GM12878 (cell line): ENCODE results near the gene IL22RA2. TPM values are rescaled to one million over a fixed set of nuclear protein-coding genes. Genes with fewer than 3 reads are reported as not detected.

Source experiments
- ATAC-seq: fragments of 200-7000 bp; cut with Tn5 transposase; 3 replicates; pipeline ENCODE4 v1.9.1; 2020; ENCODE audit warnings: mild to moderate bottlenecking, moderate library complexity
- BruUV-seq: library from RNA; stranded (reverse); fragments of 400-500 nt; replicated peaks from 2 replicates; lab custom pipeline; 2021; lab: Mats Ljungman, UMichigan
- CTCF ChIA-PET: fragments of 300-600 bp; sonication (Branson Sonifier 250); formaldehyde crosslinking; extraction: SDS; loops from one replicate; lab custom pipeline; 2021; ENCODE audit warnings: inconsistent platforms; lab: Yijun Ruan, JAX
- POLR2A ChIA-PET: fragments of 350-600 bp; formaldehyde crosslinking; extraction: SDS; loops from one replicate; lab custom pipeline; 2021; ENCODE audit warnings: inconsistent platforms; lab: Charles Lee
- RAD21 ChIA-PET: fragments of 300-600 bp; sonication (Branson Sonifier 250); formaldehyde crosslinking; loops from one replicate; lab custom pipeline; 2023; ENCODE audit warnings: antibody characterized with exemption; ENCODE audit not compliant: unreplicated experiment; lab: Charles Lee
- SMC1A ChIA-PET: fragments of 300-600 bp; sonication (Branson Sonifier 250); formaldehyde crosslinking; loops from one replicate; lab custom pipeline; 2023; ENCODE audit not compliant: unreplicated experiment, uncharacterized antibody; lab: Charles Lee
- DNase-seq: peaks from one replicate; pipeline ENCODE4 v3.0.0-alpha.2; 2011; ENCODE audit warnings: low read depth, low spot score
- FAIRE-seq: peaks from 3 replicates; lab custom pipeline; 2011; peaks lifted over from hg19 to GRCh38; lab: Jason Lieb, UNC
- H2AFZ ChIP-seq: 2 replicates; pipeline ENCODE4 v1.6.0; 2011; ENCODE audit warnings: low read depth, low read length, control low read depth; ENCODE audit not compliant: control insufficient read depth
- H3K27ac ChIP-seq: 2 replicates; pipeline ENCODE4 v1.5.1; 2011; ENCODE audit warnings: control low read depth; ENCODE audit not compliant: control insufficient read depth, insufficient read depth
- H3K27me3 ChIP-seq, 2 experiments: replicated peaks in 1 of 2; 2 replicates each; pipeline versions ENCODE4 v1.6.0 to v1.6.1; 2011; ENCODE audit warnings: low read length in 1 of 2; ENCODE audit not compliant: control insufficient read depth in 2 of 2, insufficient read depth in 2 of 2
- H3K36me3 ChIP-seq, 2 experiments: 2 replicates each; pipeline ENCODE4 v1.5.1; 2011; ENCODE audit warnings: low read length in 1 of 2; ENCODE audit not compliant: control insufficient read depth in 2 of 2, insufficient read depth in 2 of 2
- H3K4me1 ChIP-seq: 2 replicates; pipeline ENCODE4 v1.6.1; 2011; ENCODE audit warnings: mild to moderate bottlenecking, low read length, moderate library complexity, mixed read lengths; ENCODE audit not compliant: control insufficient read depth, insufficient read depth
- H3K4me2 ChIP-seq: 2 replicates; pipeline ENCODE4 v1.6.0; 2011; ENCODE audit warnings: control low read depth; ENCODE audit not compliant: control insufficient read depth, insufficient read depth
- H3K4me3 ChIP-seq: fragments of 200-600 bp; sonication (generic); 2 replicates; pipeline ENCODE4 v1.5.1; 2016
- H3K79me2 ChIP-seq: 2 replicates; pipeline ENCODE4 v1.6.0; 2011; ENCODE audit warnings: low read length; ENCODE audit not compliant: control insufficient read depth, insufficient read depth
- H3K9ac ChIP-seq: 2 replicates; pipeline ENCODE4 v1.8.0; 2011; ENCODE audit warnings: low read length, control low read depth, mixed read lengths; ENCODE audit not compliant: control insufficient read depth, insufficient read depth
- H3K9me3 ChIP-seq: replicated peaks from 3 replicates; pipeline ENCODE4 v1.5.1; 2011; ENCODE audit warnings: mild to moderate bottlenecking, low read length; ENCODE audit not compliant: control insufficient read depth, insufficient read depth
- H4K20me1 ChIP-seq: 2 replicates; pipeline ENCODE4 v1.6.0; 2011; ENCODE audit not compliant: control insufficient read depth, insufficient read depth
- BACH1 ChIP-seq: fragments of 450-650 bp; IDR thresholded peaks from 2 replicates; pipeline ENCODE4 v1.6.1; 2017; ENCODE audit warnings: mild to moderate bottlenecking, borderline replicate concordance
- CBX5 ChIP-seq: sonication (generic); IDR thresholded peaks from 2 replicates; pipeline ENCODE4 v1.6.1; 2016; ENCODE audit warnings: low read depth, moderate library complexity, mild to moderate bottlenecking, inconsistent platforms
- GATAD2B ChIP-seq: fragments of 450-650 bp; conservative IDR thresholded peaks from 2 replicates; pipeline ENCODE4 v1.6.1; 2017; ENCODE audit warnings: low read depth, mild to moderate bottlenecking, moderate library complexity
- LARP7 ChIP-seq: fragments of 450-650 bp; IDR thresholded peaks from 2 replicates; pipeline ENCODE4 v1.6.1; 2017; ENCODE audit warnings: mild to moderate bottlenecking
- NFIC ChIP-seq: IDR thresholded peaks from 2 replicates; pipeline ENCODE4 v1.6.1; 2012; ENCODE audit warnings: low read depth, mild to moderate bottlenecking, inconsistent platforms, low read length, moderate library complexity
- WGBS: methylation state at CpG from one replicate; pipeline ENCODE4 v1.1.6; 2016; ENCODE audit warnings: low lambda C conversion rate; ENCODE audit not compliant: insufficient replicate concordance, insufficient coverage; ENCODE audit errors: missing lambda C conversion rate; 5-methylcytosine and 5-hydroxymethylcytosine counted together
- in situ Hi-C: fragments of 300-500 bp; cut with MboI; formaldehyde crosslinking; loops from 9 replicates; pipeline ENCODE4 v1.14.3; 2018; ENCODE audit warnings: mixed read lengths
- intact Hi-C: fragments of 100-400 bp; cut with micrococcal nuclease; formaldehyde crosslinking; loops from one replicate; pipeline ENCODE4 v1.14.2; 2022; ENCODE audit not compliant: unreplicated experiment
- polyA plus RNA-seq, 11 experiments: library from polyadenylated mRNA; depleted of rRNA in 4 of 11; unstranded in 6 of 11; stranded (reverse) in 5 of 11; fragments of >200 nt; fragmentation: Nextera tagmentation in 4 of 11; fragmentation: Illumina TruSeq in 1 of 11; extraction: Ambion mirVana in 4 of 11; extraction: Trizol in 1 of 11; gene quantifications; 1 replicate in 1 of 11; 2 replicates in 10 of 11; pipeline versions ENCODE4 v1.2.1 to v1.2.3, GENCODE V29; 2011 to 2016; ENCODE audit warnings: inconsistent platforms in 2 of 11, missing spikeins in 2 of 11, low read depth in 1 of 11
- total RNA-seq, 4 experiments: library from RNA; depleted of rRNA in 3 of 4; stranded (reverse); fragments of >200 nt in 3 of 4; fragmentation: Illumina TruSeq in 1 of 4; extraction: Trizol in 1 of 4; gene quantifications; 2 replicates each; pipeline versions ENCODE4 v1.2.1 to v1.2.3, GENCODE V29; 2013 to 2021
- TF ChIP-seq, protein P1 (sequence below): fragments of 450-650 bp; IDR thresholded peaks from 2 replicates; pipeline ENCODE4 v1.6.1; 2017; ENCODE audit warnings: borderline replicate concordance

IL22RA2 gene
- total and polyA plus RNA-seq, 10 of the 15 experiments (the other 5 are each of a cell fraction or from before 2014, with no cell fraction given): 0.05 to 0.22 (median 0.09) TPM; not detected in 3

DNA sequence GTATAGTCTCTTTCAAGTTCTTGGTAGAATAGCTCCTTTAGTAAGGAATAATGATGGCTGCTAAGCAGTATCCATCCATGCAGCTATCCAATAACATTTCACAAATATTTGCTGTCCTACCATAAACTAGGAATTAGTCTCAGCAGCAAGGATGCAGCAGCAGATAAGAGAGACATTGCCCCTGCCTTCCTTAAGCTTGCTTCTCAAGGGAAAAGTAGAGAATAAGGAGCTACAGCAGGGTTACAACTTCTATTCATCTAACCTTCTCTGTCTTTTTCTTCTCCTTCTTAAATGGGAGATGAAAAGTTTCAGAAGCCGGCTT lies 2.4 kb downstream of the IL22RA2 start:
- H3K4me3 ChIP-seq: 0 out of 2 replicates have a peak overlapping the region, but pooled peaks have one; percentile 1

More for the DNA sequence above, 2.4 kb downstream of the IL22RA2 start:
- Histone ChIP-seq H3K4me1 (peaks cover 58% of the 10 kb centered on the region), H3K4me2 (peak overlapping the region; percentile 53), H4K20me1 (no peaks in the 10 kb centered on the region), H3K79me2 (no peaks in the 10 kb centered on the region; the same call in 1 of the 2 replicates), H3K27ac (peak overlapping the region; percentile 84), H3K27me3 (no peaks in the 10 kb centered on the region), H3K9me3 (peaks cover 13% of the 10 kb centered on the region; the same call in 2 of the 3 replicates), H2AFZ (peak overlapping the region; percentile 49), H3K9ac (peak overlapping the region; percentile 42), H3K36me3 (no peaks in the 10 kb centered on the region)
- DNase-seq (no peak), ATAC-seq (no peak), FAIRE-seq (no peak)
- BruUV-seq: no TSS peak
- TF ChIP-seq, protein P1, sequence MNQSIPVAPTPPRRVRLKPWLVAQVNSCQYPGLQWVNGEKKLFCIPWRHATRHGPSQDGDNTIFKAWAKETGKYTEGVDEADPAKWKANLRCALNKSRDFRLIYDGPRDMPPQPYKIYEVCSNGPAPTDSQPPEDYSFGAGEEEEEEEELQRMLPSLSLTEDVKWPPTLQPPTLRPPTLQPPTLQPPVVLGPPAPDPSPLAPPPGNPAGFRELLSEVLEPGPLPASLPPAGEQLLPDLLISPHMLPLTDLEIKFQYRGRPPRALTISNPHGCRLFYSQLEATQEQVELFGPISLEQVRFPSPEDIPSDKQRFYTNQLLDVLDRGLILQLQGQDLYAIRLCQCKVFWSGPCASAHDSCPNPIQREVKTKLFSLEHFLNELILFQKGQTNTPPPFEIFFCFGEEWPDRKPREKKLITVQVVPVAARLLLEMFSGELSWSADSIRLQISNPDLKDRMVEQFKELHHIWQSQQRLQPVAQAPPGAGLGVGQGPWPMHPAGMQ: no peak
- no peak for TF ChIP-seq LARP7
- 0 out of 2 replicates have a peak, but pooled peaks have one; percentile 32 for TF ChIP-seq NFIC
- TF ChIP-seq BACH1: no peak
- TF ChIP-seq GATAD2B: no peak
- 0 out of 2 replicates have a peak, but pooled peaks have one; percentile 38 for TF ChIP-seq CBX5
- in situ Hi-C loops: no loop called here
- RAD21 ChIA-PET: interaction anchor here (0.6 to 11.3 kb wide), 21 partner anchors 20 to 1288 kb away, joined by 3 to 500 read pairs (median 9); no protein-coding TSS in a partner anchor
- POLR2A ChIA-PET: interaction anchor here (0.6 to 2.7 kb wide), 12 partner anchors 25 to 77 kb away, joined by 3 to 18 read pairs (median 4); no protein-coding TSS in a partner anchor
- WGBS: 27% methylated on average over 1 of the region's 1 CpG
- SMC1A ChIA-PET: interaction anchor here (1.0 to 9.7 kb wide), 26 partner anchors 9 to 144 kb away, joined by 3 to 293 read pairs (median 8); no protein-coding TSS in a partner anchor
- CTCF ChIA-PET: interaction anchor here (0.6 to 3.2 kb wide), 8 partner anchors 45 to 144 kb away, joined by 3 to 16 read pairs (median 9); no protein-coding TSS in a partner anchor
- intact Hi-C loops: no loop called here
